IMR-90 (cell line): ENCODE results near the gene GATA5. TPM values are rescaled to one million over a fixed set of nuclear protein-coding genes. Genes with fewer than 3 reads are reported as not detected.

ENCODE experiments used
- ATAC-seq: fragments of 200-7000 bp; cut with Tn5 transposase; 2 replicates; pipeline ENCODE4 v1.9.1; 2020; ENCODE audit warnings: low read depth, mild to moderate bottlenecking, moderate library complexity
- BruUV-seq: library from RNA; stranded (reverse); fragments of 400-500 nt; replicated peaks from 2 replicates; lab custom pipeline; 2021; lab: Mats Ljungman, UMichigan
- CTCF ChIA-PET: fragments of 300-600 bp; formaldehyde crosslinking; extraction: SDS; loops from one replicate; lab custom pipeline; 2021; ENCODE audit warnings: antibody characterized with exemption; lab: Yijun Ruan, JAX
- POLR2A ChIA-PET: fragments of 300-600 bp; sonication (Branson Sonifier 250); formaldehyde crosslinking; loops from one replicate; lab custom pipeline; 2022; ENCODE audit warnings: antibody characterized with exemption; ENCODE audit not compliant: unreplicated experiment; lab: Charles Lee
- DNase-seq: peaks from one replicate; pipeline ENCODE4 v3.0.0; 2013
- H2AFZ ChIP-seq: replicated peaks from 2 replicates; pipeline ENCODE3; 2013; ENCODE audit warnings: low read length, mild to moderate bottlenecking; ENCODE audit not compliant: poor library complexity
- H2AK5ac ChIP-seq: 2 replicates; pipeline ENCODE4 v1.6.1; 2013; ENCODE audit warnings: low read depth, low read length, inconsistent platforms
- H2AK9ac ChIP-seq: replicated peaks from 2 replicates; pipeline ENCODE3; 2013; ENCODE audit warnings: mild to moderate bottlenecking, low read depth, low read length, moderate library complexity; ENCODE audit not compliant: poor library complexity
- H2BK120ac ChIP-seq: 2 replicates; pipeline ENCODE4 v1.6.1; 2013; ENCODE audit warnings: low read depth, low read length, inconsistent platforms
- H2BK15ac ChIP-seq: 3 replicates; pipeline ENCODE4 v1.6.1; 2013; ENCODE audit warnings: low read depth, low read length, inconsistent platforms
- H2BK20ac ChIP-seq: 2 replicates; pipeline ENCODE4 v1.6.1; 2013; ENCODE audit warnings: low read depth, mild to moderate bottlenecking, inconsistent platforms, low read length, moderate library complexity
- H2BK5ac ChIP-seq: 2 replicates; pipeline ENCODE4 v1.6.1; 2013; ENCODE audit warnings: mild to moderate bottlenecking, low read depth, low read length, inconsistent platforms; ENCODE audit not compliant: poor library complexity, severe bottlenecking
- H3K14ac ChIP-seq: replicated peaks from 2 replicates; pipeline ENCODE4 v1.6.1; 2013; ENCODE audit warnings: low read depth, low read length, inconsistent platforms
- H3K18ac ChIP-seq: 2 replicates; pipeline ENCODE4 v1.6.1; 2013; ENCODE audit warnings: low read depth, low read length, control low read depth
- H3K23ac ChIP-seq: 2 replicates; pipeline ENCODE4 v1.6.1; 2013; ENCODE audit warnings: low read depth, low read length, inconsistent platforms
- H3K27ac ChIP-seq: 2 replicates; pipeline ENCODE4 v1.5.1; 2013; ENCODE audit warnings: mild to moderate bottlenecking, control low read depth, low read length; ENCODE audit not compliant: insufficient read depth
- H3K27me3 ChIP-seq: 2 replicates; pipeline ENCODE4 v1.6.1; 2013; ENCODE audit warnings: low read length; ENCODE audit not compliant: control insufficient read depth, insufficient read depth
- H3K36me3 ChIP-seq: 2 replicates; pipeline ENCODE4 v1.6.1; 2013; ENCODE audit warnings: low read length, mixed read lengths; ENCODE audit not compliant: control insufficient read depth, insufficient read depth
- H3K4ac ChIP-seq: 2 replicates; pipeline ENCODE4 v1.6.1; 2013; ENCODE audit warnings: low read depth, low read length, inconsistent platforms
- H3K4me1 ChIP-seq: 2 replicates; pipeline ENCODE4 v1.6.1; 2013; ENCODE audit warnings: low read length, mixed read lengths; ENCODE audit not compliant: control insufficient read depth, insufficient read depth
- H3K4me2 ChIP-seq: 2 replicates; pipeline ENCODE4 v1.6.1; 2013; ENCODE audit warnings: low read depth, mild to moderate bottlenecking, control low read depth, low read length, moderate library complexity
- H3K4me3 ChIP-seq: 2 replicates; pipeline ENCODE4 v1.5.1; 2013; ENCODE audit warnings: low read depth, mild to moderate bottlenecking, control low read depth, low read length, moderate library complexity; ENCODE audit not compliant: insufficient read depth
- H3K56ac ChIP-seq: 2 replicates; pipeline ENCODE4 v1.6.1; 2013; ENCODE audit warnings: low read length, inconsistent platforms; ENCODE audit not compliant: insufficient read depth; ENCODE audit errors: extremely low read depth
- H3K79me1 ChIP-seq, 2 experiments: 2 replicates each; pipeline ENCODE4 v1.6.1; 2013; ENCODE audit warnings: low read length in 2 of 2, inconsistent platforms in 1 of 2, low read depth in 1 of 2
- H3K9ac ChIP-seq: 2 replicates; pipeline ENCODE4 v1.6.1; 2013; ENCODE audit warnings: low read depth, low read length, control low read depth
- H3K9me1 ChIP-seq: 2 replicates; pipeline ENCODE4 v1.6.1; 2013; ENCODE audit warnings: low read length, inconsistent platforms; ENCODE audit not compliant: insufficient read depth
- H3K9me3 ChIP-seq: 2 replicates; pipeline ENCODE4 v1.6.1; 2013; ENCODE audit warnings: low read length; ENCODE audit not compliant: control insufficient read depth, insufficient read depth
- H4K20me1 ChIP-seq: 2 replicates; pipeline ENCODE4 v1.6.1; 2013; ENCODE audit warnings: low read length, inconsistent platforms; ENCODE audit not compliant: insufficient read depth
- H4K5ac ChIP-seq: 2 replicates; pipeline ENCODE4 v1.6.1; 2013; ENCODE audit warnings: mild to moderate bottlenecking, low read depth, low read length, control low read depth
- H4K8ac ChIP-seq, 2 experiments: 2 replicates each; pipeline ENCODE4 v1.6.1; 2013; ENCODE audit warnings: low read depth in 2 of 2, low read length in 2 of 2, control low read depth in 1 of 2, inconsistent platforms in 1 of 2
- H4K91ac ChIP-seq: 2 replicates; pipeline ENCODE4 v1.6.1; 2013; ENCODE audit warnings: low read depth, low read length, inconsistent platforms; ENCODE audit not compliant: insufficient read depth
- BHLHE40 ChIP-seq: fragments of 150-350 bp; IDR thresholded peaks from 2 replicates; pipeline ENCODE4 v1.6.1; 2016; ENCODE audit warnings: mild to moderate bottlenecking, low read depth, low read length
- CEBPB ChIP-seq: IDR thresholded peaks from 2 replicates; pipeline ENCODE4 v1.6.1; 2012; ENCODE audit warnings: low read depth, low read length, improper control_type of control experiment
- CHD1 ChIP-seq: IDR thresholded peaks from 2 replicates; pipeline ENCODE4 v1.6.1; 2012; ENCODE audit warnings: low read depth, low read length, improper control_type of control experiment
- CTCF ChIP-seq: conservative IDR thresholded peaks from 2 replicates; pipeline ENCODE4 v1.5.1; 2012; ENCODE audit warnings: mild to moderate bottlenecking, low read depth, low read length, improper control_type of control experiment
- ELK1 ChIP-seq: fragments of 150-350 bp; IDR thresholded peaks from 2 replicates; pipeline ENCODE4 v1.6.1; 2016; ENCODE audit warnings: low read depth, mild to moderate bottlenecking, low read length, moderate library complexity, borderline replicate concordance
- FOS ChIP-seq: fragments of 150-350 bp; IDR thresholded peaks from 2 replicates; pipeline ENCODE4 v1.6.1; 2016; ENCODE audit warnings: low read depth, low read length
- MAFK ChIP-seq: IDR thresholded peaks from 2 replicates; pipeline ENCODE4 v1.6.1; 2012; ENCODE audit warnings: low read depth, low read length, improper control_type of control experiment
- MAZ ChIP-seq: IDR thresholded peaks from 2 replicates; pipeline ENCODE4 v1.6.1; 2012; ENCODE audit warnings: low read depth, mild to moderate bottlenecking, low read length, improper control_type of control experiment, moderate library complexity, borderline replicate concordance
- MXI1 ChIP-seq: IDR thresholded peaks from 2 replicates; pipeline ENCODE4 v1.6.1; 2012; ENCODE audit warnings: low read depth, mild to moderate bottlenecking, low read length, moderate library complexity, borderline replicate concordance
- NFE2L2 ChIP-seq: fragments of 150-350 bp; IDR thresholded peaks from 2 replicates; pipeline ENCODE4 v1.6.1; 2016; ENCODE audit warnings: low read depth, mild to moderate bottlenecking, low read length
- POLR2A ChIP-seq: IDR thresholded peaks from 2 replicates; pipeline ENCODE4 v1.6.1; 2012; ENCODE audit warnings: mild to moderate bottlenecking, low read depth, low read length
- RAD21 ChIP-seq: IDR thresholded peaks from 2 replicates; pipeline ENCODE4 v1.6.1; 2012; ENCODE audit warnings: low read length, improper control_type of control experiment
- RCOR1 ChIP-seq: IDR thresholded peaks from 2 replicates; pipeline ENCODE4 v1.6.1; 2012; ENCODE audit warnings: mild to moderate bottlenecking, low read length, improper control_type of control experiment; ENCODE audit not compliant: insufficient replicate concordance
- RFX5 ChIP-seq: IDR thresholded peaks from 2 replicates; pipeline ENCODE4 v1.8.0; 2012; ENCODE audit warnings: low read depth, mild to moderate bottlenecking, low read length, moderate library complexity
- SMC3 ChIP-seq: fragments of 150-350 bp; IDR thresholded peaks from 2 replicates; pipeline ENCODE4 v1.6.1; 2016; ENCODE audit warnings: low read depth, mild to moderate bottlenecking, antibody characterized with exemption, low read length, moderate library complexity
- USF2 ChIP-seq: fragments of 150-350 bp; IDR thresholded peaks from 2 replicates; pipeline ENCODE4 v1.6.1; 2017; ENCODE audit warnings: mild to moderate bottlenecking, antibody characterized with exemption, low read length, low read depth
- WGBS, 2 experiments: methylation state at CpG; one replicate each; pipeline versions ENCODE4 v1.1.5 to v1.1.7; 2013; ENCODE audit warnings: missing lambda C conversion rate in 2 of 2; ENCODE audit not compliant: insufficient read length in 1 of 2; ENCODE audit errors: extremely low coverage in 2 of 2; 5-methylcytosine and 5-hydroxymethylcytosine counted together
- dilution Hi-C: fragments of 300-500 bp; cut with HindIII; formaldehyde crosslinking; loops from one replicate; pipeline ENCODE4 v1.14.3; 2018; ENCODE audit warnings: low sequenced_read_pairs; ENCODE audit not compliant: unreplicated experiment
- in situ Hi-C: fragments of 300-500 bp; cut with MboI; formaldehyde crosslinking; loops from 3 replicates; pipeline ENCODE4 v1.14.3; 2019; ENCODE audit warnings: low sequenced_read_pairs, inconsistent platforms, mixed read lengths
- intact Hi-C: fragments of 100-400 bp; cut with micrococcal nuclease; formaldehyde crosslinking; loops from 2 replicates; pipeline ENCODE4 v1.10.0; 2022
- polyA plus RNA-seq, 3 experiments: library from polyadenylated mRNA; depleted of rRNA; stranded (reverse); fragments of >200 nt; gene quantifications; 2 replicates each; pipeline ENCODE4 v1.2.3, GENCODE V29; 2012; ENCODE audit warnings: low replicate concordance in 1 of 3
- total RNA-seq: library from RNA; depleted of rRNA; stranded (reverse); fragments of >200 nt; gene quantifications from 2 replicates; pipeline ENCODE4 v1.2.3, GENCODE V29; 2012

Gene GATA5
- total and polyA plus RNA-seq, 2 of the 4 experiments (the other 2 are of a cell fraction) = not detected

GRCh38 chr20:62480318-62480717 is 4.5 kb upstream of the GATA5 start:
- Histone ChIP-seq H3K27ac (no peak overlapping the region), H2BK20ac (no peak overlapping the region), H3K4me3 (no peak overlapping the region), H3K56ac (no peak overlapping the region), H3K23ac (no peak overlapping the region), H3K9ac (no peak overlapping the region), H2AK9ac (no peak overlapping the region), H3K36me3 (no peaks in the 10 kb centered on the region), H2BK15ac (no peak overlapping the region), H3K9me3 (no peaks in the 10 kb centered on the region), H3K27me3 (peaks cover 88% of the 10 kb centered on the region), H3K4ac (no peak overlapping the region), H4K8ac (no peak overlapping the region), H4K20me1 (no peaks in the 10 kb centered on the region), H3K4me2 (no peak overlapping the region), H4K5ac (no peak overlapping the region), H3K9me1 (no peaks in the 10 kb centered on the region), H2BK5ac (no peak overlapping the region), H2BK120ac (no peak overlapping the region), H3K4me1 (no peaks in the 10 kb centered on the region), H3K79me1 (no peaks in the 10 kb centered on the region), H2AFZ (no peak overlapping the region), H3K18ac (no peak overlapping the region), H2AK5ac (no peak overlapping the region), H4K91ac (no peak overlapping the region), H3K14ac (no peak overlapping the region)
- DNase-seq = no peak
- ATAC-seq = no peak
- no TSS peak for BruUV-seq
- ChIA-PET CTCF (no interaction called here), POLR2A (no interaction called here)
- intact Hi-C loops (no loop called here), dilution Hi-C loops (no loop called here), in situ Hi-C loops (no loop called here)
- WGBS, 2 experiments = 50% methylated on average over 1 of the region's 9 CpGs; no CpG with 5 or more reads in 1 of the 2 experiments
- no peak for TF ChIP-seq FOS
- TF ChIP-seq RFX5 = no peak
- TF ChIP-seq MXI1 = no peak
- no peak for TF ChIP-seq BHLHE40
- TF ChIP-seq NFE2L2 = no peak
- no peak for TF ChIP-seq CTCF
- no peak for TF ChIP-seq ELK1
- no peak for TF ChIP-seq USF2
- TF ChIP-seq SMC3 = no peak
- TF ChIP-seq POLR2A = no peak
- no peak for TF ChIP-seq CHD1
- TF ChIP-seq RCOR1 = no peak
- no peak for TF ChIP-seq RAD21
- TF ChIP-seq MAFK = no peak
- no peak for TF ChIP-seq MAZ
- no peak for TF ChIP-seq CEBPB
